Tibial nerve (tissue), 4 donors: ENCODE measurements around the gene CAT. TPM values are rescaled to one million over a fixed set of nuclear protein-coding genes. Genes with fewer than 3 reads are reported as not detected.

Source experiments
- DNase-seq, 2 donors: peaks; one replicate each; pipeline ENCODE4 v3.0.0-alpha.2; 2019; ENCODE audit warnings: low spot score in 2 of 2
- H3K27ac ChIP-seq, 4 donors: fragments of 200-600 bp; sonication (generic) in 3 of 4; one replicate each; pipeline ENCODE4 v1.5.1; 2017 to 2019; ENCODE audit warnings: mild to moderate bottlenecking in 1 of 4
- H3K27me3 ChIP-seq, 2 donors: fragments of 200-600 bp; sonication (generic) in 1 of 2; one replicate each; pipeline versions ENCODE4 v1.5.1 to v1.6.0; 2017 to 2019
- H3K36me3 ChIP-seq, 3 donors: fragments of 200-600 bp; sonication (generic); one replicate each; pipeline ENCODE4 v1.5.1; 2018 to 2019
- H3K4me1 ChIP-seq, 4 donors: fragments of 200-600 bp; sonication (generic) in 3 of 4; one replicate each; pipeline ENCODE4 v1.5.1; 2017 to 2019
- H3K4me3 ChIP-seq, 4 donors: fragments of 200-600 bp; sonication (generic) in 3 of 4; one replicate each; pipeline ENCODE4 v1.5.1; 2017 to 2019; ENCODE audit warnings: mild to moderate bottlenecking in 1 of 4, moderate library complexity in 1 of 4
- H3K9me3 ChIP-seq, 4 donors: fragments of 200-600 bp; sonication (generic) in 3 of 4; one replicate each; pipeline ENCODE4 v1.5.1; 2017 to 2019
- EP300 ChIP-seq, 2 donors: sonication (generic); formaldehyde crosslinking; IDR thresholded peaks; one replicate each; pipeline ENCODE4 v1.6.1; 2017; ENCODE audit warnings: antibody characterized with exemption in 2 of 2, mild to moderate bottlenecking in 1 of 2
- POLR2A ChIP-seq, 2 donors: fragments of 450-650 bp; IDR thresholded peaks; one replicate each; pipeline ENCODE4 v1.6.1; 2017; ENCODE audit warnings: antibody characterized with exemption in 2 of 2, mild to moderate bottlenecking in 2 of 2, moderate library complexity in 2 of 2
- WGBS, 2 donors: methylation state at CpG; one replicate each; pipeline ENCODE4 v1.1.5; 2018; 5-methylcytosine and 5-hydroxymethylcytosine counted together
- total RNA-seq, 4 donors: library from RNA; depleted of rRNA; stranded (reverse); fragments of >200 nt; gene quantifications; one replicate each; pipeline ENCODE4 v1.1.0, GENCODE V29; 2016
- TF ChIP-seq, protein P1 (sequence below), 5 experiments: fragments of 200-600 bp in 3 of 5; fragments of 450-650 bp in 2 of 5; sonication (generic) in 3 of 5; IDR thresholded peaks; one replicate each; pipeline ENCODE4 v1.5.1; 2016 to 2019; ENCODE audit warnings: antibody characterized with exemption in 5 of 5, mild to moderate bottlenecking in 3 of 5, moderate library complexity in 2 of 5

The CAT gene
- total RNA-seq, 4 donors from 2014 or later, result 101 to 230 (median 147) TPM

DNA sequence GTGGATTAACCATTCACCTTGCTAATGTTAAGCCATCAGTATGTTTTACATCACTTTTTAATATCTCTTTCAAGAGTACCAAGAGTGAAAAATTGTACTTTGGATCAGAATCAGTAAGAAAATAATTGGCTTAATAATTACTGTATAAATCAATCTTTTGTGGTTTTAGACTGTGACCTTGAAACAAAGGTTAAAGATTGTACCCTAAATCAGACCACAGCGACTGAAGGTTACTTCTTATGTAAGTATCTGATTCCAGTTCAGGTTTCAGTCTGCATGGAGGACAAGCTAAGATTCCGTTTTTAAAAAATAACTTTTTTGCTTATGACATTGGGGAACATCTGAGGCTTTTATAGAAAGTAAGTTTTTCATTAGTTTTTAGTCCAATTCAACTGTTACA, 18.9 kb downstream of the CAT start:
- DNase-seq, result no peak
- no peak overlapping the region for H3K4me3 ChIP-seq
- no peaks in the 10 kb centered on the region for H3K9me3 ChIP-seq
- peaks cover 0 to 4% (median 1%) of the 10 kb centered on the region in 4 donors for H3K4me1 ChIP-seq
- no peaks in the 10 kb centered on the region for H3K27me3 ChIP-seq
- peaks cover 0 to 90% (median 21%) of the 10 kb centered on the region in 3 donors for H3K36me3 ChIP-seq
- H3K27ac ChIP-seq, result no peak overlapping the region
- 89 to 99% methylated on average over 2 of the region's 2 CpGs for WGBS, 2 donors
- TF ChIP-seq POLR2A (IDR thresholded peaks at IDR 0.05), result no peak
- TF ChIP-seq, protein P1, sequence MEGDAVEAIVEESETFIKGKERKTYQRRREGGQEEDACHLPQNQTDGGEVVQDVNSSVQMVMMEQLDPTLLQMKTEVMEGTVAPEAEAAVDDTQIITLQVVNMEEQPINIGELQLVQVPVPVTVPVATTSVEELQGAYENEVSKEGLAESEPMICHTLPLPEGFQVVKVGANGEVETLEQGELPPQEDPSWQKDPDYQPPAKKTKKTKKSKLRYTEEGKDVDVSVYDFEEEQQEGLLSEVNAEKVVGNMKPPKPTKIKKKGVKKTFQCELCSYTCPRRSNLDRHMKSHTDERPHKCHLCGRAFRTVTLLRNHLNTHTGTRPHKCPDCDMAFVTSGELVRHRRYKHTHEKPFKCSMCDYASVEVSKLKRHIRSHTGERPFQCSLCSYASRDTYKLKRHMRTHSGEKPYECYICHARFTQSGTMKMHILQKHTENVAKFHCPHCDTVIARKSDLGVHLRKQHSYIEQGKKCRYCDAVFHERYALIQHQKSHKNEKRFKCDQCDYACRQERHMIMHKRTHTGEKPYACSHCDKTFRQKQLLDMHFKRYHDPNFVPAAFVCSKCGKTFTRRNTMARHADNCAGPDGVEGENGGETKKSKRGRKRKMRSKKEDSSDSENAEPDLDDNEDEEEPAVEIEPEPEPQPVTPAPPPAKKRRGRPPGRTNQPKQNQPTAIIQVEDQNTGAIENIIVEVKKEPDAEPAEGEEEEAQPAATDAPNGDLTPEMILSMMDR (IDR thresholded peaks at IDR 0.05), result no peak
- TF ChIP-seq EP300 (IDR thresholded peaks at IDR 0.05), result no peak

DNA sequence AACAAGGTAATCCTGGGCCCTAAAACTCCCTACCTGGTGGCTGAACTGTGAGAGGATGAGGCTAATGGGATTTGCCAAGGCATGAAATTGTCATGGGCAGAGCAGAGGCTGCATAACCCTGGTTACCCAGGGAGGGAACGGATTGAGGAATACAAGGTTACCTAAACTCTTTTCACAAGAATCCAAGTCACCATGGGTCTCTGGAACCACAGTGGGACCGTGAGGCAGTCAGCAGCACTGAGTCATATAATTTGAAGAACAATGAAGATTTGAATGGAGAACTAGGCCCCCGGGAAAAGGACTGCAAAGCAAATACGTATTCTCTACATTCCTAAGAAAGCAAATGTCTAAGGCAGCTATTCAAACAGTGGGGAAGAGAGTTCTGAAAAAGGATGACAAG, 19.8 kb downstream of the CAT start:
- Histone ChIP-seq H3K27me3 (no peaks in the 10 kb centered on the region), H3K36me3 (peaks cover 0 to 90% (median 25%) of the 10 kb centered on the region in 3 donors), H3K4me3 (no peak overlapping the region), H3K27ac (no peak overlapping the region), H3K9me3 (no peaks in the 10 kb centered on the region), H3K4me1 (peaks cover 0 to 4% (median 1%) of the 10 kb centered on the region in 4 donors)
- TF ChIP-seq POLR2A (IDR thresholded peaks at IDR 0.05) (no peak), EP300 (IDR thresholded peaks at IDR 0.05) (no peak)
- TF ChIP-seq, protein P1 (IDR thresholded peaks at IDR 0.05), result no peak
- 39 to 47% methylated on average over 4 of the region's 4 CpGs for WGBS, 2 donors
- DNase-seq, result no peak

DNA sequence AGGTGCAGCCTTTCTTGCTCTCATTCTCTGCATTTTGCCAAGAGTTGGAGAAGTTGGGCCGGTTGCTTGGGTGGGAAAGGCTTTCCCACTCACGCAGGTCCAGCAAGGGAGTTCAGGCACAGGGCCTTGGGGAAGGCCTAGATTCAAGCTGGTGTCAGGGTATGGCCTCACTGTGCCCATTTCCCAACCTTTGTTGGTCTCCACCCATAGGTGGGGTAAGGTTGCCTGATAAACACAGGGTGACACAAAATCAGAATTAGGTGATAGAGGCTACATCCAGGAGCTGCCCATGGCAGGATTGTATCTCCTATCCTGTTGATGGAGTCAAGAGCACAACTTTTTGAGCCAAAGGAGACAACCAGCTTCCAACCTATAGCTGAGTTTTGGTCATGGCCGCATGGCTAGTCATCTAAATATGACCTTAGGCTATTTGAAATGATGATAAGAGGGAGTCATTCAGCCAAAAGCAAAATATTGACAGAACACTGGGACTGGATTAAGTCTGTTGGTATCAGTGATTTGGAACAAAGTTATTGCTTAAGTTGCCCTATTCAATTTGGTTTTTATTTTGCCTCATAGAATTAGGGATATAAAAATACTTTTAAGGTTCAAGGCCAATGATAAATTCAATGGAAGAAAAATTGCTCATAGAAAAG, 20.9 kb downstream of the CAT start:
- Histone ChIP-seq H3K27ac (no peak overlapping the region), H3K9me3 (peaks cover 0 to under 1% (median 0%) of the 10 kb centered on the region in 4 donors), H3K27me3 (no peaks in the 10 kb centered on the region), H3K4me3 (no peak overlapping the region), H3K36me3 (peaks cover 0 to 90% (median 30%) of the 10 kb centered on the region in 3 donors), H3K4me1 (peaks cover 0 to 3% (median 1%) of the 10 kb centered on the region in 4 donors)
- 92 to 93% methylated on average over 3 of the region's 3 CpGs for WGBS, 2 donors
- DNase-seq, result no peak
- TF ChIP-seq, protein P1 (IDR thresholded peaks at IDR 0.05), result no peak
- TF ChIP-seq POLR2A (IDR thresholded peaks at IDR 0.05) (no peak), EP300 (IDR thresholded peaks at IDR 0.05) (no peak)

DNA sequence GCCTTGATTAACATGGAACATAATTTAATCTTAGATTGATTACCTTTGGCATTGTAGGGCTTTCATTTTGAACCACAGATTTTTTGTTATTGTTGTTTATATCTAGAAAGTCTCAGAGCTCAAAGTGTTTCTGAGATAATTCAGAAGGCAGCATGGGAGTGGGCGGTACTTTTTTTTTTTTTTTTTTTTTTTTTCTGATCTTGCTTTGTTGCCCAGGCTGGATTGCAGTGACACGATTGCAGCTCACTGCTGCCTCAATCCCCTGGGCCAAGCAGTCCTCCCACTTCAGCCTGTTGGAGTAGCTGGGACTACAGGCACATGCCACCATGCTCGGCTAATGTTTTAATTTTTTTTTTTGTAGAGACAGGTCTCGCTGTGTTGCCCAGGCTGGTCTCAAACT, 21.5 kb downstream of the CAT start:
- H3K27ac ChIP-seq, result no peak overlapping the region
- DNase-seq, result no peak
- H3K9me3 ChIP-seq, result peaks cover 0 to 3% (median 0%) of the 10 kb centered on the region in 4 donors
- WGBS, 2 donors, result 64 to 79% methylated on average over 4 of the region's 4 CpGs
- peaks cover 0 to 94% (median 30%) of the 10 kb centered on the region in 3 donors for H3K36me3 ChIP-seq
- TF ChIP-seq, protein P1 (IDR thresholded peaks at IDR 0.05), result no peak
- TF ChIP-seq EP300 (IDR thresholded peaks at IDR 0.05) (no peak), POLR2A (IDR thresholded peaks at IDR 0.05) (no peak)
- H3K4me3 ChIP-seq, result no peak overlapping the region
- peaks cover 0 to 3% (median 0%) of the 10 kb centered on the region in 4 donors for H3K4me1 ChIP-seq
- H3K27me3 ChIP-seq, result no peaks in the 10 kb centered on the region

DNA sequence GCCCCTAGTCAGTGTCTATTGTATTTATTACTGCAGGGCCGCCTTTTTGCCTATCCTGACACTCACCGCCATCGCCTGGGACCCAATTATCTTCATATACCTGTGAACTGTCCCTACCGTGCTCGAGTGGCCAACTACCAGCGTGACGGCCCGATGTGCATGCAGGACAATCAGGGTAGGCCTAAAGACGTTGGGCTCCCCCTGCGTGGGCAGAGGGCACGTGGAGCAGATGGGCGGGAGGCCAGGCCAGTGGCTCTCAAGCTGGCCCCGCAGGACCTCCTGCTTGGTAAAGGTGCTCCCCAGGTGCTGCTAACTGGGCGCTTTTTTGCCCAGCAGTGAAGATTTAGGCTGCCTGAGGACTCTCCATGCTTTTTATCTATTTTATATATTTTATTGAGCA, 22.5 kb downstream of the CAT start:
- peaks cover 0 to 11% (median 0%) of the 10 kb centered on the region in 4 donors for H3K9me3 ChIP-seq
- no peaks in the 10 kb centered on the region for H3K4me1 ChIP-seq
- H3K36me3 ChIP-seq, result peaks cover 7 to 98% (median 34%) of the 10 kb centered on the region in 3 donors
- TF ChIP-seq EP300 (IDR thresholded peaks at IDR 0.05) (no peak), POLR2A (IDR thresholded peaks at IDR 0.05) (no peak)
- TF ChIP-seq, protein P1 (IDR thresholded peaks at IDR 0.05), result no peak
- H3K27me3 ChIP-seq, result no peaks in the 10 kb centered on the region
- H3K27ac ChIP-seq, result no peak overlapping the region
- no peak for DNase-seq
- 93 to 96% methylated on average over 12 to 14 of the region's 14 CpGs for WGBS, 2 donors
- H3K4me3 ChIP-seq, result no peak overlapping the region
